Neural progenitor cell (in vitro differentiated cells): ENCODE results near the gene TOX2. TPM values are rescaled to one million over a fixed set of nuclear protein-coding genes. Genes with fewer than 3 reads are reported as not detected.
A peak's percentile ranks its signal among the peaks of the same experiment; 100 is the strongest.

ENCODE experiments used
- DNase-seq: peaks from one replicate; pipeline ENCODE4 v3.0.0-alpha.2; 2016; ENCODE audit warnings: low spot score
- H2AFZ ChIP-seq: fragments of 200-600 bp; sonication (generic); replicated peaks from 2 replicates; pipeline ENCODE4 v1.6.1; 2016; ENCODE audit warnings: antibody characterized with exemption
- H3F3A ChIP-seq: fragments of 200-600 bp; sonication (generic); 2 replicates; pipeline ENCODE4 v1.6.1; 2016; ENCODE audit warnings: antibody characterized with exemption, low read depth
- H3K27ac ChIP-seq: fragments of 200-600 bp; sonication (generic); 2 replicates; pipeline ENCODE4 v1.5.1; 2016; ENCODE audit warnings: mild to moderate bottlenecking
- H3K27me3 ChIP-seq: fragments of 200-600 bp; sonication (generic); 2 replicates; pipeline ENCODE4 v1.6.1; 2016; ENCODE audit warnings: mild to moderate bottlenecking, moderate library complexity
- H3K36me3 ChIP-seq: fragments of 200-600 bp; sonication (generic); 2 replicates; pipeline ENCODE4 v1.5.1; 2016
- H3K4me1 ChIP-seq: fragments of 200-600 bp; sonication (generic); 2 replicates; pipeline ENCODE4 v1.6.1; 2016; ENCODE audit warnings: mixed run types
- H3K4me2 ChIP-seq: fragments of 200-600 bp; sonication (generic); 2 replicates; pipeline ENCODE4 v1.6.1; 2016
- H3K4me3 ChIP-seq: fragments of 200-600 bp; sonication (generic); 2 replicates; pipeline ENCODE4 v1.5.1; 2016
- H3K79me2 ChIP-seq: fragments of 200-600 bp; sonication (generic); 2 replicates; pipeline ENCODE4 v1.6.1; 2016; ENCODE audit warnings: low read depth
- H3K9ac ChIP-seq: fragments of 200-600 bp; sonication (generic); 2 replicates; pipeline ENCODE4 v1.6.1; 2016
- H3K9me3 ChIP-seq: fragments of 200-600 bp; sonication (generic); 2 replicates; pipeline ENCODE4 v1.5.1; 2016; ENCODE audit warnings: low read depth
- H4K20me1 ChIP-seq: fragments of 200-600 bp; sonication (generic); 2 replicates; pipeline ENCODE4 v1.6.1; 2016; ENCODE audit warnings: low read depth
- H3K27ac Mint-ChIP-seq: 3 replicates; pipeline ENCODE4 v1.8.0; 2021; ENCODE audit warnings: mixed read lengths
- H3K27me3 Mint-ChIP-seq: 2 replicates; pipeline ENCODE4 v1.8.0; 2022; ENCODE audit warnings: low read depth, mild to moderate bottlenecking, inconsistent platforms, moderate library complexity, mixed read lengths; ENCODE audit not compliant: insufficient read depth
- H3K36me3 Mint-ChIP-seq: 3 replicates; pipeline ENCODE4 v1.8.0; 2021; ENCODE audit warnings: mixed read lengths
- H3K4me1 Mint-ChIP-seq: 3 replicates; pipeline ENCODE4 v1.8.0; 2021; ENCODE audit warnings: mixed read lengths
- H3K4me3 Mint-ChIP-seq: 3 replicates; pipeline ENCODE4 v1.8.0; 2021; ENCODE audit warnings: mild to moderate bottlenecking, moderate library complexity, mixed read lengths
- H3K9me3 Mint-ChIP-seq: 3 replicates; pipeline ENCODE4 v1.8.0; 2020; ENCODE audit warnings: mixed read lengths
- EZH2 ChIP-seq: fragments of 200-600 bp; sonication (generic); IDR thresholded peaks from 2 replicates; pipeline ENCODE4 v1.6.1; 2017; ENCODE audit warnings: antibody characterized with exemption, mild to moderate bottlenecking, moderate library complexity
- EZH2phosphoT487 ChIP-seq: fragments of 200-600 bp; sonication (generic); IDR thresholded peaks from 2 replicates; pipeline ENCODE4 v1.6.1; 2017; ENCODE audit warnings: antibody characterized with exemption
- total RNA-seq: library from RNA; depleted of rRNA; stranded (reverse); fragments of >200 nt; gene quantifications from 2 replicates; pipeline ENCODE4 v1.2.3, GENCODE V29; 2015; ENCODE audit warnings: low replicate concordance
- TF ChIP-seq, protein P1 (sequence below): fragments of 200-600 bp; sonication (generic); IDR thresholded peaks from 2 replicates; pipeline ENCODE4 v1.5.1; 2017; ENCODE audit warnings: antibody characterized with exemption, mild to moderate bottlenecking

Gene TOX2
- total RNA-seq, 1 donor from 2014 or later: not detected

DNA sequence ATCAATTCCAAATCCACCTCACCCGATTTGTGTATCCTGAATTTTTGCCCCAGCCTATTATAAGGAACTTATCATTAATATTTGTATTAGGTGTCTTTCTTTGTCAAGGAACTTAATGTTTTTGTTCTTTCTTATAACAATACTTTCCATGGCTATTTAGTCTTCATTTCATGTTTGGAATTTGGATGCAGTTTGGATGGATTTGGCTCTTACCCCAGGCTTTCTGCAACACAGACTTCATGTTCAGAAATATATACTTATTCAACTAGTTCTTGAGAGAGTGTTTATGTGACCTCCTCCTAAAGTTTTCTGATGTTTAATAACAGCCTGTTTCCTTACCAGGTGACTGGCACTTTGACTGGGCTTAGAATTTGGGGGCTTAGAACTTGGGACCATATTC is 35.9 kb upstream of the TOX2 start:
- H3K4me3 Mint-ChIP-seq: no peak overlapping the region

GRCh38 chr20:43893930-43894329 is 20.7 kb upstream of the TOX2 start:
- no peak overlapping the region for H3K4me3 Mint-ChIP-seq
- H3K36me3 Mint-ChIP-seq: no peaks in the 10 kb centered on the region
- Histone ChIP-seq H3K36me3 (peaks cover 7% of the 10 kb centered on the region), H3K27ac (no peak overlapping the region), H3K79me2 (no peaks in the 10 kb centered on the region), H3K4me1 (peaks cover 26% of the 10 kb centered on the region), H3K9ac (no peak overlapping the region), H3K4me2 (peak overlapping the region; percentile 68), H3K9me3 (peaks cover 21% of the 10 kb centered on the region), H4K20me1 (no peaks in the 10 kb centered on the region), H3K4me3 (no peak overlapping the region), H3K27me3 (no peaks in the 10 kb centered on the region), H3F3A (peaks cover 17% of the 10 kb centered on the region), H2AFZ (peak overlapping the region; percentile 22)
- H3K27me3 Mint-ChIP-seq: peaks cover 6% of the 10 kb centered on the region
- H3K9me3 Mint-ChIP-seq: peaks cover 33% of the 10 kb centered on the region
- TF ChIP-seq, protein P1, sequence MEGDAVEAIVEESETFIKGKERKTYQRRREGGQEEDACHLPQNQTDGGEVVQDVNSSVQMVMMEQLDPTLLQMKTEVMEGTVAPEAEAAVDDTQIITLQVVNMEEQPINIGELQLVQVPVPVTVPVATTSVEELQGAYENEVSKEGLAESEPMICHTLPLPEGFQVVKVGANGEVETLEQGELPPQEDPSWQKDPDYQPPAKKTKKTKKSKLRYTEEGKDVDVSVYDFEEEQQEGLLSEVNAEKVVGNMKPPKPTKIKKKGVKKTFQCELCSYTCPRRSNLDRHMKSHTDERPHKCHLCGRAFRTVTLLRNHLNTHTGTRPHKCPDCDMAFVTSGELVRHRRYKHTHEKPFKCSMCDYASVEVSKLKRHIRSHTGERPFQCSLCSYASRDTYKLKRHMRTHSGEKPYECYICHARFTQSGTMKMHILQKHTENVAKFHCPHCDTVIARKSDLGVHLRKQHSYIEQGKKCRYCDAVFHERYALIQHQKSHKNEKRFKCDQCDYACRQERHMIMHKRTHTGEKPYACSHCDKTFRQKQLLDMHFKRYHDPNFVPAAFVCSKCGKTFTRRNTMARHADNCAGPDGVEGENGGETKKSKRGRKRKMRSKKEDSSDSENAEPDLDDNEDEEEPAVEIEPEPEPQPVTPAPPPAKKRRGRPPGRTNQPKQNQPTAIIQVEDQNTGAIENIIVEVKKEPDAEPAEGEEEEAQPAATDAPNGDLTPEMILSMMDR: no peak
- TF ChIP-seq EZH2: no peak
- no peak for TF ChIP-seq EZH2phosphoT487
- DNase-seq: no peak
- H3K27ac Mint-ChIP-seq: peak overlapping the region; percentile 91
- peaks cover 26% of the 10 kb centered on the region for H3K4me1 Mint-ChIP-seq

More for the DNA sequence above, 35.9 kb upstream of the TOX2 start:
- no peaks in the 10 kb centered on the region for H3K36me3 ChIP-seq
- no peaks in the 10 kb centered on the region for H3K4me1 ChIP-seq
- Mint-ChIP-seq H3K9me3 (peaks cover 6% of the 10 kb centered on the region), H3K4me1 (peaks cover 5% of the 10 kb centered on the region), H3K27me3 (peaks cover 2% of the 10 kb centered on the region), H3K36me3 (no peaks in the 10 kb centered on the region), H3K27ac (no peak overlapping the region)
- TF ChIP-seq, protein P1: no peak
- no peak for TF ChIP-seq EZH2phosphoT487
- TF ChIP-seq EZH2: no peak
- no peak overlapping the region for H3K9ac ChIP-seq
- H3K27ac ChIP-seq: no peak overlapping the region
- no peaks in the 10 kb centered on the region for H4K20me1 ChIP-seq
- H3K4me3 ChIP-seq: no peak overlapping the region
- no peaks in the 10 kb centered on the region for H3K79me2 ChIP-seq
- no peak overlapping the region for H3K4me2 ChIP-seq
- H2AFZ ChIP-seq: no peak overlapping the region
- DNase-seq: no peak
- H3K27me3 ChIP-seq: no peaks in the 10 kb centered on the region
- H3K9me3 ChIP-seq: no peaks in the 10 kb centered on the region
- H3F3A ChIP-seq: no peaks in the 10 kb centered on the region

GRCh38 chr20:43894491-43894890 is 20.2 kb upstream of the TOX2 start:
- Mint-ChIP-seq H3K27ac (peak overlapping the region; percentile 91), H3K27me3 (peaks cover 6% of the 10 kb centered on the region), H3K9me3 (peaks cover 30% of the 10 kb centered on the region), H3K4me3 (no peak overlapping the region), H3K4me1 (peaks cover 31% of the 10 kb centered on the region), H3K36me3 (no peaks in the 10 kb centered on the region)
- peak overlapping the region; percentile 6 for H3K4me3 ChIP-seq
- peak overlapping the region; percentile 80 for H2AFZ ChIP-seq
- no peaks in the 10 kb centered on the region for H3K79me2 ChIP-seq
- H3K36me3 ChIP-seq: peaks cover 7% of the 10 kb centered on the region
- H3K4me2 ChIP-seq: peak overlapping the region; percentile 68
- peaks cover 30% of the 10 kb centered on the region for H3K4me1 ChIP-seq
- peak; percentile 68 for DNase-seq
- no peaks in the 10 kb centered on the region for H3K27me3 ChIP-seq
- TF ChIP-seq EZH2phosphoT487: no peak
- TF ChIP-seq EZH2: no peak
- TF ChIP-seq, protein P1: no peak
- H3F3A ChIP-seq: peaks cover 17% of the 10 kb centered on the region
- no peak overlapping the region for H3K9ac ChIP-seq
- H3K27ac ChIP-seq: no peak overlapping the region
- no peaks in the 10 kb centered on the region for H4K20me1 ChIP-seq
- H3K9me3 ChIP-seq: peaks cover 16% of the 10 kb centered on the region
